ENCODE results near the gene WSCD1. TPM values are rescaled to one million over a fixed set of nuclear protein-coding genes. Genes with fewer than 3 reads are reported as not detected.

WSCD1 gene
- total RNA-seq, 2 donors from 2014 or later, result 1.8 to 5.5 TPM

- DNase-seq (ENCODE audit: low spot score), result no peak
- no peak for TF ChIP-seq CTCF (IDR thresholded peaks at IDR 0.05)
- Histone ChIP-seq H3K27me3 (no peaks in the 10 kb centered on the region), H3K27ac (no peak overlapping the region), H3K9me3 (no peaks in the 10 kb centered on the region), H3K36me3 (no peaks in the 10 kb centered on the region), H3K4me3 (no peak overlapping the region), H3K4me1 (no peaks in the 10 kb centered on the region)
Observed at GRCh38 chr17:6153375-6153774, 83.2 kb downstream of the WSCD1 start.

- Histone ChIP-seq H3K27ac (no peak overlapping the region), H3K9me3 (no peaks in the 10 kb centered on the region), H3K4me3 (no peak overlapping the region), H3K4me1 (no peaks in the 10 kb centered on the region), H3K27me3 (no peaks in the 10 kb centered on the region), H3K36me3 (no peaks in the 10 kb centered on the region)
- DNase-seq (ENCODE audit: low spot score), result no peak
- no peak for TF ChIP-seq CTCF (IDR thresholded peaks at IDR 0.05)
Observed at GRCh38 chr17:6157716-6158115, 87.5 kb downstream of the WSCD1 start.

DNA sequence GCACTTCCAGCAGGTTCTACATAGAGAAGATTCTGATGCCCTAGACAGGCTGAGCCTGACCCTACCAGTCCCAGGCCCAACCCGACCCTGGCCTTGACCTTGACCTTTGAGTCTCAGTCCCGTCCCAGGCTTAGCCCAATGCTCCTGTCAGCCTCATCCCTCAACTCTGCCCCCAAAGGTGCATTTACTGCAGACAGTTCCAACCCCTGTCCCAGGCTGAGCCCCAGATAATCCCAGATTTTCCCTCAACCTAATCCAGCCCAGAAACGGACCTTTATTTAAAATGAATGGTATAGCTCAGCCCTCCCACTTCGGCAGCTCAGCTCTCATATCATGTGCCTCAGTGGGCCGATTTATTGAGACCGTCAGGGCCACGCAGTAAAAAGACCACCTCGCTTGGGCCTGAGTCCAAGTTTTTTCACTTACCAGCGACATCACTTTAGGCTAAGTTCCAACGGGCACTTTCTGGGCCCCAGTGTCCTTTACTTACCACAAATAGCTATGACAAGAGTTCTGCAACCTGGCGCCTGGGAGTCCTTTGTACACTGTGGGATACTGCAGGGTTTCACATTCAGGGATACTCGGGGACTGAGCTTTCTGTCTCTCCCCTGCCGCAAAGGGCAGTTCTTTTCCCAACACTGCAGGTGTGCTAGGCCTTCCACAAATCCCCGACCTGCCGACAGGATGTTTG, 89.5 kb downstream of the WSCD1 start:
- no peaks in the 10 kb centered on the region for H3K36me3 ChIP-seq
- H3K27me3 ChIP-seq, result no peaks in the 10 kb centered on the region
- H3K4me3 ChIP-seq, result no peak overlapping the region
- TF ChIP-seq CTCF (IDR thresholded peaks at IDR 0.05), result no peak
- no peaks in the 10 kb centered on the region for H3K9me3 ChIP-seq
- DNase-seq (ENCODE audit: low spot score), result no peak
- H3K4me1 ChIP-seq, result no peaks in the 10 kb centered on the region
- no peak overlapping the region for H3K27ac ChIP-seq

- no peak for DNase-seq (ENCODE audit: low spot score)
- Histone ChIP-seq H3K27me3 (no peaks in the 10 kb centered on the region), H3K4me3 (no peak overlapping the region), H3K9me3 (no peaks in the 10 kb centered on the region), H3K36me3 (no peaks in the 10 kb centered on the region), H3K27ac (no peak overlapping the region), H3K4me1 (no peaks in the 10 kb centered on the region)
- no peak for TF ChIP-seq CTCF (IDR thresholded peaks at IDR 0.05)
Observed at GRCh38 chr17:6160232-6160555, 90.0 kb downstream of the WSCD1 start.

- Histone ChIP-seq H3K27ac (no peak overlapping the region), H3K4me3 (no peak overlapping the region), H3K36me3 (no peaks in the 10 kb centered on the region), H3K4me1 (no peaks in the 10 kb centered on the region), H3K9me3 (no peaks in the 10 kb centered on the region), H3K27me3 (no peaks in the 10 kb centered on the region)
- DNase-seq (ENCODE audit: low spot score), result no peak
- TF ChIP-seq CTCF (IDR thresholded peaks at IDR 0.05), result no peak
Observed at GRCh38 chr17:6160911-6161855, 91.0 kb downstream of the WSCD1 start.

Data from right atrium auricular region (tissue), 2 donors.